RWPE2 (cell line): ENCODE data around the gene PROSER3.

Source experiments
- ATAC-seq: fragments of 200-7000 bp; cut with Tn5 transposase; 3 replicates; pipeline ENCODE4 v1.9.1; 2021; ENCODE audit warnings: low read depth
- DNase-seq: peaks from one replicate; pipeline ENCODE4 v3.0.0-alpha.2; 2020; ENCODE audit warnings: low spot score
- H3K27ac ChIP-seq: fragments of 450-650 bp; 2 replicates; pipeline ENCODE4 v1.5.1; 2017; ENCODE audit warnings: mild to moderate bottlenecking; ENCODE audit not compliant: poor library complexity, severe bottlenecking
- H3K27me3 ChIP-seq: fragments of 250-450 bp; sonication (Bioruptor Pico); 2 replicates; pipeline ENCODE4 v1.5.1; 2021; ENCODE audit warnings: mild to moderate bottlenecking, moderate library complexity; ENCODE audit not compliant: insufficient read depth, poor library complexity, severe bottlenecking
- H3K36me3 ChIP-seq: fragments of 250-450 bp; sonication (Bioruptor Pico); 2 replicates; pipeline ENCODE4 v1.5.1; 2020; ENCODE audit warnings: low read depth, mild to moderate bottlenecking, moderate library complexity
- H3K4me1 ChIP-seq: fragments of 250-450 bp; sonication (Bioruptor Pico); 2 replicates; pipeline ENCODE4 v1.5.1; 2021; ENCODE audit warnings: mild to moderate bottlenecking, moderate library complexity; ENCODE audit not compliant: insufficient read depth, poor library complexity, severe bottlenecking
- H3K4me3 ChIP-seq: fragments of 250-450 bp; sonication (Bioruptor Pico); 2 replicates; pipeline ENCODE4 v1.5.1; 2021; ENCODE audit warnings: mild to moderate bottlenecking, moderate library complexity; ENCODE audit not compliant: severe bottlenecking
- H3K9me3 ChIP-seq: fragments of 250-450 bp; sonication (Bioruptor Pico); 2 replicates; pipeline ENCODE4 v1.5.1; 2021; ENCODE audit warnings: mild to moderate bottlenecking, moderate library complexity; ENCODE audit not compliant: severe bottlenecking
- CTCF ChIP-seq: fragments of 450-650 bp; IDR thresholded peaks from one replicate; pipeline ENCODE4 v1.5.1; 2017; ENCODE audit warnings: mild to moderate bottlenecking, moderate library complexity; ENCODE audit not compliant: poor library complexity, severe bottlenecking

The PROSER3 gene

DNA sequence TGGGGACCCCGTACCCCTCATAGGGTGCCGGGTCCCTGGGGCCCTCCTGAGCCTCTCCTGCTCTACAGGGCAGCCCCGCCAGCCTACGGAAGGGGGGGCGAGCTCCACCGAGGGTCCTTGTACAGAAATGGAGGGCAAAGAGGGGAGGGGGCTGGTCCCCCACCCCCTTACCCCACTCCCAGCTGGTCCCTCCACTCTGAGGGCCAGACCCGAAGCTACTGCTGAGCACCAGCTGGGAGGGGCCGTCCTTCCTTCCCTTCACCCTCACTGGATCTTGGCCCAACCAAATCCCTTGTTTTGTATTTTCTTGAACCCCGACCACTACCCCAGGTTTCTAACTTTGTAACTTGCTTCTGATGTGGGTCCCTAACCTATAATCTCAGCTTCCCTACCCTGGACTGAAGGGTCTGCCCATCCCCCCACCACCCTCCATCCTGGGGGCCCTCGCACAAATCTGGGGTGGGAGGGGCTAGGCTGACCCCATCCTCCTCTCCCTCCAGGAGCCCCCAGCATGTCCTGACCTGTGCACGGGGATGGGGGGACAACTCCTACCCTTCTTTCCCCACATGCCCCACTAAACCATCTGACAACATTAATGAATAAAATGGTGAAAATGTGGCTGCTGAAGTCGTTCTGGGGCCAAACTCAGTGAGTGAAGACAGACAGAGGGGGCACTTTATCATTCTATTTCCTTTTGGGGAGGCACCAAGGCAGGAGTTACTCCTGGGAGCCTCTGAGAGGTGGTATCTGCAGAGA lies 30.4 kb downstream of the PROSER3 start:
- ATAC-seq: no peak
- no peak for TF ChIP-seq CTCF
- Histone ChIP-seq H3K36me3 (no peaks in the 10 kb centered on the region), H3K9me3 (no peaks in the 10 kb centered on the region), H3K4me3 (no peak overlapping the region), H3K4me1 (no peaks in the 10 kb centered on the region), H3K27me3 (no peaks in the 10 kb centered on the region), H3K27ac (no peak overlapping the region)
- no peak for DNase-seq

- no peaks in the 10 kb centered on the region for H3K36me3 ChIP-seq
- H3K4me3 ChIP-seq: no peak overlapping the region
- no peaks in the 10 kb centered on the region for H3K4me1 ChIP-seq
- no peaks in the 10 kb centered on the region for H3K27me3 ChIP-seq
- DNase-seq (no peak), ATAC-seq (no peak)
- no peak overlapping the region for H3K27ac ChIP-seq
- no peaks in the 10 kb centered on the region for H3K9me3 ChIP-seq
- no peak for TF ChIP-seq CTCF
Observed at GRCh38 chr19:35789195-35789977, 31.4 kb downstream of the PROSER3 start.

DNA sequence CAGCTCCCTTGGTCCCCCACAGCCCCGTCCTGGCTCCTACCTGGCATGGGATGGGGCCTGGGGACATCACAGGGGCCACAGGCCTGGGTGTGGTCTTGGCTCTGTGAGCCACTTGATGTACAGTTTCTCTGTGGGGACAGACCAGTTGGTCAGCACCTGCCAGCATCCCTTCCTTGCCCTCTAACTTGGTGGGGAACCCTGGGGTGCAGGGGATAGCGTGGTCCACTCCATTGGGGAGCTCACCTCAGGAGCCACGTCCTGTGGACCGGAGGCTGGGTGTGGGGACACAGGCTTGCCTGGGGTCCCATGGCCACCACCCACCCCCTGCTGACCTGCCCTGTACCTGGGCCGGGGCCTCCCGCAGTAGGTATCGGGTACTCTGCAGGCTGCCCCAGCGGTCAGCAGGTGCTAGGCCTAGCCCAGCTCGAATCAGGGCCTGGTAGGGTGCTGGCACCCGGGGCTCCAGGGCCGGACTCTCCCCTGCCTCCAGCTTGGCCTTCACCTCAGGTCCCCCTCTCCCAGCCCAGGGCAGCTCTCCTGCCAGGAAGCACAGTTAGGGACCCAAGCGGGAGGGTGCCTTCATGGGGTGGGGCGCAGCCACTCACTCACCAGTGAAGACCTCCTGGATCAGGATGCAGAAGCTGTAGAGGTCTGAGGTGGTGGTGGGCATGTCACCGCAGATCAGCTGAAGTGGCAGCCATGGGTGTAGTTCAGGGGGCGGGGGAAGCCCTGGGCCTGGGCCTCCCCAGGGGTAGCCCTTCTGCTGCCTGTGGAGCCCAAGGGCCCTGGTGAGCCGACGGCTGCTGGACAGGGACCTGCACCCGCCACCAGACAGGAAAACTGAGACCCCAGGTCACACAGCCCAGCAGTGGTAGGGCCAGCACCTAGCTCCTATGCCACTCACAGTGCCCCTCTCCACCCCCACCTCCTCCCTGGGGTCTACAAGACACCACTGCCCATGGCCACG lies 32.3 kb downstream of the PROSER3 start:
- H3K27ac ChIP-seq: no peak overlapping the region
- H3K4me3 ChIP-seq: no peak overlapping the region
- TF ChIP-seq CTCF: no peak
- DNase-seq: no peak
- ATAC-seq: no peak
- no peaks in the 10 kb centered on the region for H3K9me3 ChIP-seq
- no peaks in the 10 kb centered on the region for H3K36me3 ChIP-seq
- H3K27me3 ChIP-seq: no peaks in the 10 kb centered on the region
- H3K4me1 ChIP-seq: no peaks in the 10 kb centered on the region

- TF ChIP-seq CTCF: no peak
- 0 out of 3 replicates have a peak, but pooled peaks have one; percentile 7 for ATAC-seq
- Histone ChIP-seq H3K9me3 (no peaks in the 10 kb centered on the region), H3K4me3 (no peak overlapping the region), H3K27me3 (no peaks in the 10 kb centered on the region), H3K4me1 (no peaks in the 10 kb centered on the region), H3K36me3 (no peaks in the 10 kb centered on the region), H3K27ac (no peak overlapping the region)
- no peak for DNase-seq
Observed at GRCh38 chr19:35790981-35791813, 33.2 kb downstream of the PROSER3 start.
